Common myeloid progenitor, CD34-positive (primary cell): ENCODE data around the gene TSPAN7.

Source experiments
- CTCF ChIA-PET: fragments of 350-600 bp; sonication (Branson Sonifier 250); formaldehyde crosslinking; loops from one replicate; lab custom pipeline; 2021; ENCODE audit warnings: antibody characterized with exemption; lab: Charles Lee
- POLR2A ChIA-PET: fragments of 350-600 bp; sonication (Branson Sonifier 250); formaldehyde crosslinking; loops from one replicate; lab custom pipeline; 2021; ENCODE audit warnings: antibody characterized with exemption; lab: Charles Lee
- DNase-seq, 3 donors: peaks; one replicate each; pipeline versions ENCODE4 v3.0.0 to v3.0.0-alpha.2; 2013
- H3K27ac ChIP-seq, 2 experiments: 1 replicate in 1 of 2; 2 replicates in 1 of 2; pipeline ENCODE4 v1.7.0; 2013; ENCODE audit warnings: inconsistent platforms in 2 of 2, low read length in 2 of 2, mild to moderate bottlenecking in 2 of 2, low read depth in 1 of 2, moderate library complexity in 1 of 2; ENCODE audit not compliant: severe bottlenecking in 2 of 2, insufficient read depth in 1 of 2, poor library complexity in 1 of 2
- H3K27me3 ChIP-seq, 5 experiments: replicated peaks in 2 of 5; 1 replicate in 3 of 5; 2 replicates in 2 of 5; pipeline versions ENCODE4 v1.6.1 to v1.7.0; 2013; ENCODE audit warnings: low read length in 4 of 5, mild to moderate bottlenecking in 2 of 5, moderate library complexity in 2 of 5, inconsistent platforms in 1 of 5; ENCODE audit not compliant: insufficient read depth in 5 of 5, control insufficient read depth in 4 of 5
- H3K36me3 ChIP-seq, 4 experiments: 1 replicate in 2 of 4; 2 replicates in 2 of 4; pipeline versions ENCODE4 v1.6.1 to v1.7.0; 2013; ENCODE audit warnings: low read length in 3 of 4, control low read depth in 1 of 4, mild to moderate bottlenecking in 1 of 4; ENCODE audit not compliant: control insufficient read depth in 4 of 4, insufficient read depth in 4 of 4
- H3K4me1 ChIP-seq, 4 experiments: 1 replicate in 3 of 4; 2 replicates in 1 of 4; pipeline versions ENCODE4 v1.6.1 to v1.7.1; 2013; ENCODE audit warnings: low read length in 3 of 4, mild to moderate bottlenecking in 3 of 4, control low read depth in 1 of 4, inconsistent platforms in 1 of 4, moderate library complexity in 1 of 4; ENCODE audit not compliant: control insufficient read depth in 4 of 4, insufficient read depth in 4 of 4; ENCODE audit errors: control extremely low read depth in 1 of 4
- H3K4me3 ChIP-seq, 7 experiments: 1 replicate in 4 of 7; 2 replicates in 3 of 7; pipeline versions ENCODE4 v1.5.1 to v1.7.0; 2013; ENCODE audit warnings: mild to moderate bottlenecking in 7 of 7, low read length in 6 of 7, moderate library complexity in 6 of 7, inconsistent platforms in 2 of 7, low read depth in 2 of 7, control low read depth in 1 of 7; ENCODE audit not compliant: insufficient read depth in 4 of 7, control insufficient read depth in 1 of 7; ENCODE audit errors: extremely low read depth in 1 of 7
- H3K9me3 ChIP-seq, 5 experiments: 1 replicate in 4 of 5; 2 replicates in 1 of 5; pipeline versions ENCODE4 v1.6.1 to v1.7.1; 2013; ENCODE audit warnings: low read length in 4 of 5, mild to moderate bottlenecking in 2 of 5, inconsistent platforms in 1 of 5, low read depth in 1 of 5, moderate library complexity in 1 of 5; ENCODE audit not compliant: control insufficient read depth in 4 of 5, insufficient read depth in 2 of 5; ENCODE audit errors: control extremely low read depth in 1 of 5
- WGBS: methylation state at CpG from one replicate; pipeline ENCODE4 v1.1.5; 2013; ENCODE audit not compliant: insufficient coverage; 5-methylcytosine and 5-hydroxymethylcytosine counted together

TSPAN7 gene

DNA sequence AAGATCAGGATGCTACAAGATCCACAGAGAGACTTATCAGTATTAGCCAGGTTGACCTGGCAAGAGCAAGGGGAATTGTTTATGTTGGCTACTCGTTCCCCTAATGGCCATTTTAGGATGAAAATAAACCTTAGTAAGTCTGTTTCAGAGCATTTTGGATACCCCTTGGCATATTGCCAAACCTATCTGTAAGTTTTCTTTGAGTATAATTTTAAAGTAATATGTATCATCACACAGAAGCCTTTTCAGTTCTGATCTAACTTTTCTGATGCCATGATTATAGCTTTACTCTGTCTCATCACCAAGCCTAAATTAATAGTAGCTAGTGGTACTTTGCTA, 99.7 kb downstream of the TSPAN7 start:
- no peaks in the 10 kb centered on the region for H3K9me3 ChIP-seq
- H3K27me3 ChIP-seq: no peaks in the 10 kb centered on the region
- no peaks in the 10 kb centered on the region for H3K4me1 ChIP-seq
- WGBS: 57% methylated on average over 1 of the region's 1 CpG
- H3K36me3 ChIP-seq: no peaks in the 10 kb centered on the region
- H3K4me3 ChIP-seq: no peak overlapping the region
- no peak for DNase-seq
- ChIA-PET POLR2A (no interaction called here), CTCF (no interaction called here)
- no peak overlapping the region for H3K27ac ChIP-seq

- CTCF ChIA-PET: no interaction called here
- H3K4me3 ChIP-seq: no peak overlapping the region
- WGBS: 89% methylated on average over 2 of the region's 5 CpGs
Observed at GRCh38 chrX:38661561-38661960, 100.2 kb downstream of the TSPAN7 start.

GRCh38 chrX:38662640-38663039, 101.3 kb downstream of the TSPAN7 start:
- CTCF ChIA-PET: interaction anchor here (0.9 kb wide), 2 partner anchors 9 to 54 kb away, joined by 3 read pairs; no protein-coding TSS in a partner anchor
- H3K27me3 ChIP-seq: peaks cover 0 to 2% (median 0%) of the 10 kb centered on the region in 5 experiments
- H3K4me1 ChIP-seq: no peaks in the 10 kb centered on the region
- WGBS: 27% methylated on average over 2 of the region's 2 CpGs
- no peaks in the 10 kb centered on the region for H3K36me3 ChIP-seq
- H3K9me3 ChIP-seq: no peaks in the 10 kb centered on the region
- POLR2A ChIA-PET: no interaction called here
- no peak overlapping the region for H3K4me3 ChIP-seq
- DNase-seq: no peak
- no peak overlapping the region for H3K27ac ChIP-seq

More at GRCh38 chrX:38661561-38661960, 100.2 kb downstream of the TSPAN7 start:
- POLR2A ChIA-PET: no interaction called here
- no peak overlapping the region for H3K27ac ChIP-seq
- H3K9me3 ChIP-seq: no peaks in the 10 kb centered on the region
- no peaks in the 10 kb centered on the region for H3K36me3 ChIP-seq
- H3K27me3 ChIP-seq: no peaks in the 10 kb centered on the region
- DNase-seq: no peak
- H3K4me1 ChIP-seq: no peaks in the 10 kb centered on the region

DNA sequence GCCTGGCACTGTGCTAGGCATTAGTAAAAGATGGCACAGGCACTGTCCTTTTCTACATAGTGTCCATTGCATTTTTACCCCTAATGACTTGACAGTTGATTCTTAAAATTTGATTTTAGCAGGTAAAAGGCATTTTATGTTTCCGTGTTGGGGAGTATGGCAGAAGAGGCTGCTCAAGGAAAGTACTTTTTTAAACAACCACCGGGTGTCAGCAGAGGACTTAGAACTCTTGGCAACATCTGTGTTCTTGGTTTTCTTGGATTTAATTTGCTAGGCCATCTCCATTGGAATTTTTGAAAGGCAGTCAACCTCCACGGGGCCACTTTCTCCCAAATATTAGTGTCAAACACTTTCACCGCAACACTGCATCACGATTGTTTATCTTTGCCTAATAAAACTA, 102.9 kb downstream of the TSPAN7 start:
- WGBS: 5% methylated on average over 3 of the region's 5 CpGs
- Histone ChIP-seq H3K27ac (no peak overlapping the region), H3K4me1 (peaks cover 0 to 3% (median under 1%) of the 10 kb centered on the region in 4 experiments), H3K27me3 (peaks cover 0 to 2% (median 0%) of the 10 kb centered on the region in 5 experiments), H3K36me3 (no peaks in the 10 kb centered on the region), H3K4me3 (no peak overlapping the region), H3K9me3 (no peaks in the 10 kb centered on the region)
- DNase-seq: peak in 2 of 3 donors; percentile 48 to 53
- POLR2A ChIA-PET: no interaction called here
- CTCF ChIA-PET: interaction anchor here (0.9 to 1.8 kb wide), 4 partner anchors 14 to 578 kb away, joined by 3 to 7 read pairs (median 4); no protein-coding TSS in a partner anchor

GRCh38 chrX:38666909-38667308, 105.6 kb downstream of the TSPAN7 start:
- ChIA-PET CTCF (no interaction called here), POLR2A (no interaction called here)
- Histone ChIP-seq H3K36me3 (no peaks in the 10 kb centered on the region), H3K4me1 (peaks cover 0 to 11% (median 4%) of the 10 kb centered on the region in 4 experiments), H3K9me3 (no peaks in the 10 kb centered on the region), H3K27me3 (peaks cover 0 to 2% (median 0%) of the 10 kb centered on the region in 5 experiments), H3K27ac (no peak overlapping the region), H3K4me3 (no peak overlapping the region)
- DNase-seq: no peak

- no peak overlapping the region for H3K4me3 ChIP-seq
- WGBS: no CpG with 5 or more reads among the region's 1 CpG
- H3K27me3 ChIP-seq: peaks cover 0 to 7% (median 0%) of the 10 kb centered on the region in 5 experiments
- no peaks in the 10 kb centered on the region for H3K36me3 ChIP-seq
- H3K27ac ChIP-seq: no peak overlapping the region
- CTCF ChIA-PET: no interaction called here
- H3K4me1 ChIP-seq: peaks cover 0 to 11% (median 4%) of the 10 kb centered on the region in 4 experiments
- H3K9me3 ChIP-seq: no peaks in the 10 kb centered on the region
- no peak for DNase-seq
- POLR2A ChIA-PET: interaction anchor here (0.6 kb wide), 1 partner anchor 1485 kb away, joined by 3 read pairs; no protein-coding TSS in a partner anchor
Observed at GRCh38 chrX:38668771-38669170, 107.4 kb downstream of the TSPAN7 start.

DNA sequence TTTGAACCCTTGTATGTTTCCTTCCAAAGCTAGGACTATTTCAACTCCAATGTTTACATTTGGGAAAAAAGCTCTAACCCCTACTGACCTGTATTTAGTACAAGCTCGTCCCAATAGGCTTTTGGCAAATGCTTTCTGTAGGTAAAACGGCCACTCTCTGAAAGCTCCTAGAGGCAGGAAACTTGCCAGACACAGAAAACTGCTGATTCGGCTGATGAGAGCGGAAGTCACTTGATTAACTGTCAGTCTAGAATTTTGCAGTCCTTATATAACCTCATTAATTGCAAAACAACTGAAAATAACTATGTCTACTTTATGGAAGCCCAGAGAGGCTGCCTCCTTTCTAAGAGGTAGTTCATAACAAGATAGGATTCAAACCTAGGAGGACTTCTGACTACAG, 108.1 kb downstream of the TSPAN7 start:
- H3K4me1 ChIP-seq: peaks cover 0 to 11% (median 4%) of the 10 kb centered on the region in 4 experiments
- peak overlapping the region in 1 of 7 experiments; percentile 46 for H3K4me3 ChIP-seq
- ChIA-PET CTCF (no interaction called here), POLR2A (interaction anchor here (0.6 kb wide), 1 partner anchor 1484 kb away, joined by 3 read pairs; no protein-coding TSS in a partner anchor)
- no peak overlapping the region for H3K27ac ChIP-seq
- peaks cover 0 to 8% (median 0%) of the 10 kb centered on the region in 5 experiments for H3K27me3 ChIP-seq
- no peaks in the 10 kb centered on the region for H3K9me3 ChIP-seq
- DNase-seq: peak in 2 of 3 donors; percentile 63 to 69
- peaks cover 0 to 2% (median 0%) of the 10 kb centered on the region in 4 experiments for H3K36me3 ChIP-seq
- 23% methylated on average over 4 of the region's 4 CpGs for WGBS
